GM19467 (cell line): Measurements from ENCODE around the gene LIAS.
A peak's percentile ranks its signal among the peaks of the same experiment; 100 is the strongest.
"Not testable (repeated sequence)": the region's sequence is repeated elsewhere in the genome, so short reads cannot be mapped to it uniquely, and the experiment has no call there.

Experiments
- ATAC-seq: cut with Tn5 transposase; IDR thresholded peaks from one replicate; pipeline ENCODE4 v1.9.1; 2021; ENCODE audit warnings: mild to moderate bottlenecking, moderate library complexity; ENCODE audit not compliant: unreplicated experiment

LIAS gene

DNA sequence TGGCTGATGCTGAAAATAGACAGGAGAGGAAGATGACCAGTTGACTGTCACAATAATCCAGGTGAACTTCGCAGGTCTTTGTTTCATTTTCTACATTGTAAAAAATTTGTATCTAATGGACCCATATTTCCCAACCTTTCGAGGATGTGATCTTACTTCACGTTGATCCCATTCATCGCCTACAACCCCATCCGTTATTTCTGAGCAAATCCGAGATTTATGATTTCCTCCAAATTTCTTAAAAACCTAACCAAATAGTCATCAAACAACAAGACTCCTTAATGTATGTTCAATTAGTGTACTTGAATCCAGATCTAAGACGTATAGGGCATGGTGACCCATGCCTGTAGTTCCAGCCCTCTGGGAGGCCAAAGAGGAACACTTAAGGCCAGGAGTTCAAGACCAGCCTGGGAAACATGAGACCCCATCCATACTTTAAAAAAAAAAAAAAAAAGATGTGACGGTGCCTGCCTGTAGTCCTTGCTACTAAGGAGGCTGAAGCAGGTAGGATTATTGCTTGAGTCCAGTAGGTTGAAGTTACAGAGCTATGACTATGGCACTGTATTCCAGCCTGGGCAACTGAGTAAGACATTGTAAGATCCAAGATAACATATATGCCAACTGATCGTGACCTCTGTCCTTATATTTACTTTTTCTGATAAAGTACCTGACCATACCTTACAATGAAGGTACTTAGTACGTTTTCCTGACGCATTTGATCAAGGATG lies 5.8 kb upstream of the LIAS start:
- ATAC-seq: no peak

DNA sequence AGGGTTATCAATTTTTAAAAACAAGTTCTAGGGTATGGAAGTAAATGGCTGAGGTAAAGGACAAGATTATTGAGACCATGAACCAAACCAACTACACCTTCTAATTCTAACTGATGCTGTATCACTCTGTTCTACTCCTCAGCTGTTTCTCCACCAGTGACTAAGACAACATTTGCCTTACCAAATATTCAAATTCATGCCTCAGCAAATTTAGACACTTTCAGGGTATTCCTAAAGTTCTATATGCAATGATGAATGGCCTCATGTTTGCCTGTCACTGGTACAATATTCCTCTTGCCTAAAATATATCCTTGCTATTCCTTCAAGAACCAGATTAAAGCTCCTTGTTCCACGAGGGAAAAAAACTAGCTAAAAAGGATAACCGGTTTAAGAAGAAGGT lies 5.1 kb upstream of the LIAS start:
- no peak for ATAC-seq

DNA sequence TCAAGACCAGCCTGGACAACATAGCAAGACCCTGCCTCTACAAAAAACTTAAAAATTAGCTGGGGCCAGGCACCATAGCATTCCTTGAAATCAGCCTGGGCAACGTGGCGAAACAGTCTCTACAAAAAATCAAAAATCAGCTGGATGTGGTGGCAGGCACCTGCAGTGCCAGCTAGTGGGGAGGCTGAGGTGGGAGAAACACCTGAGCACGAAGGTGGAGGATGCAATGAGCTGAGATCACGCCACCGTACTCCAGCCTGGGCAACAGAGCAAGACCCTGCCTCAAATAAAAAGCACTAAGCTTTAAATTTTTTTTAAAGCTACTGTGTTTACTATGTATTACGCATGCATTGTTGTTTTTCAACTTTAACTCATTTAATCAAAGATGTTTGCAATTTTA lies 3.4 kb upstream of the LIAS start:
- no peak for ATAC-seq

DNA sequence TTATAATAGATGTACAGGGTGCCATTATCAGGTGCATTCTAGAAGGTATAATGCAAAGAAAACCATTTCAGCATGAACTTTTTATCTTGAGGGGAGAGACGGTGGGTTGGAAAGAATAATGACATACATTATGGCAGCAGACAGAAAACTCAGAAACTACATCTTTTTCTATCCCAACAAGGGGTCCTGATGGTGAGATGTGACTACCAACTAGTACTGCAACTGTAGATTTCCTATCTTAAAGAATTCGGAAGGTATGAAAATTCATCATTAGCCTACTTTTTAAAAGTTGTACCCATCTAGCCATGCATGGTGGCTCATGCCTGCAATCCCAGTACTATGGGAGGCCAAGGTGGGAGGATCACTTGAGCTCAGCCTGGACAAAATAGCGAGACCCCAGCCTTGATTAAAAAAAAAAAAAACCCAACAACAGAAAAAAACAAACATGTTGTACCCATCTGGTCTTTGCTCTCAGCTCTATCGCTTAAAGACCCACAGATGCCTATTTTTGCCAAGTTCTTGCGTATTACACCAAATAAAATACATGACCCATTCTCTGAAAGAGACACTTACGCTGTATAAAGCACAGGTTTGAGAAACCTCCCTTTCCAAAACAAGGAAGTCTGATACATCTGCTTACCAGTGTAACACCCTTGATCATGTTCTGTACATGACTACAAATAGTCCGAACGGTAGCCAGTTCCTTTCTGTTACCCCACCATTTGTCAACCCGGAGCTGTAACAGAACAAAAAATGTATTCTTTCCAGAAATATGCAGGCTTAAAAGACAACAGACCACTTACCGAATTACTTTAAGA lies 1.7 kb upstream of the LIAS start:
- no peak for ATAC-seq

DNA sequence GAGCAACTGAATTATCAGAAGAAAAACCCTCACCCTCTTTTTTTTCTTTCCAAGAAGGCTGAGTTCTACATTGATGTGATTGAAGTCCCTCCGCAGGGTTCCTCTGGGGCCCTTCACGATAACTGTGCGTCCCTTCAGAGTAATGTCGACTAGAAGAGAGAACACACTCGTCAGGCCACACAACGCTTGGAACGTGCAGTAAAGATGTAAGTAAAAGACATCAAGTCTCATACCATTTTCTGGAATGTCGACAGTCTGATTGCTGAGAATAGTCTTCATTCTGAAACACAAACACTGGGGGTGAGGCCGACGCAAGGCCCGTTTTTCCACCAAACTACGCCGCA lies 723 bp upstream of the LIAS start:
- ATAC-seq: not testable (repeated sequence)

DNA sequence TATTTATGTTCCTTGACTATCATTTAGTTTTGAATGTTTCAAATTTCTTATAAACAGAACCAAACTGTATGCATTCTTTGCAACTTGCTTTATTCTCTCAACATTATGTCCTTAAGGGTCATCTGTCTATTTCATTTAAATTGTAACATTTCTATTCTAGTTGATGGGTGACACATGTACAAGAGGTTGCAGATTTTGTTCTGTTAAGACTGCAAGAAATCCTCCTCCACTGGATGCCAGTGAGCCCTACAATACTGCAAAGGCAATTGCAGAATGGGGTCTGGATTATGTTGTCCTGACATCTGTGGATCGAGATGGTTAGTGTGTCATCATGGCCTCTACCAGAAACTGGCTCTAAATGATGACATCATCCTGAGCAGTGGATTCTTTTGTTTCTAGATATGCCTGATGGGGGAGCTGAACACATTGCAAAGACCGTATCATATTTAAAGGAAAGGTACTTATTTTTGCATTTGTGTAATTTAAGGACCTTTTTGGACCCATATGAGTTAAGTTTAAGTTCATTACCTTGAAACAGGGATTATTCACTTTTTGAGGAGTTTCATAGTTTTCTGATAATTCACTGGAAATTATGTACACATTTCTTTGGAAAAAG lies 6.1 kb downstream of the LIAS start:
- ATAC-seq: no peak

DNA sequence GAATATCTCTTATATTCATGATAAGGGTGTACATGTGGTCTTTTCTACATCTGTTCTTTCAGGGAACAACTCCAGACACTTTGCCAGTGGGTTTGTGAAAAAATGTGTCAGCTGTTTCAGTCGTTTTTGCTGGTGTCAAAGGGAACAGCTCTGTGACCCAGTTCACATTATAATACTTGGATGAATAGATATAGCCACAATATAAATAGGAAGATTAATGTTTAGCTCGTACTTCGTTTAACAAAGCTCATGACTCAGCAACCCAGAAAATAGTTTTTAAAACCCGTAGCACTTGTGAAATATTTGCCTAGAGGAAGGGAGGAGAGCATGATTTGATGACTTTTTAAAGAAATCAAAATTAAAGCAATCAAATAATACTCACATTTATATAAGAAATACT lies 7.9 kb downstream of the LIAS start:
- no peak for ATAC-seq

DNA sequence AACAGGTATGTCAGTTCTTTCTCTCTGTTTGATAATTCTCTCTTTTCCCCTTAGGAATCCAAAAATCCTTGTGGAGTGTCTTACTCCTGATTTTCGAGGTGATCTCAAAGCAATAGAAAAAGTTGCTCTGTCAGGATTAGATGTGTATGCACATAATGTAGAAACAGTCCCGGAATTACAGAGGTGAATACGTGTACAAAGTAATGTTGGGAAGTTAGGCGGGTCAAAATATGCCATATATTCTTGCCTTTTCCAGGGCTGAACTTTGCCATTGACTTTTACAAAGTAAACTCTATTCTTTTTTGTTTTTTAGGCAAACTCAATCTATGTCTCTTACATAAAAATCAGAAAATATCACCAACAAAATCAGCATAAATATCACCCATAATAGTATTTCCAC lies 8.6 kb downstream of the LIAS start:
- no peak for ATAC-seq

DNA sequence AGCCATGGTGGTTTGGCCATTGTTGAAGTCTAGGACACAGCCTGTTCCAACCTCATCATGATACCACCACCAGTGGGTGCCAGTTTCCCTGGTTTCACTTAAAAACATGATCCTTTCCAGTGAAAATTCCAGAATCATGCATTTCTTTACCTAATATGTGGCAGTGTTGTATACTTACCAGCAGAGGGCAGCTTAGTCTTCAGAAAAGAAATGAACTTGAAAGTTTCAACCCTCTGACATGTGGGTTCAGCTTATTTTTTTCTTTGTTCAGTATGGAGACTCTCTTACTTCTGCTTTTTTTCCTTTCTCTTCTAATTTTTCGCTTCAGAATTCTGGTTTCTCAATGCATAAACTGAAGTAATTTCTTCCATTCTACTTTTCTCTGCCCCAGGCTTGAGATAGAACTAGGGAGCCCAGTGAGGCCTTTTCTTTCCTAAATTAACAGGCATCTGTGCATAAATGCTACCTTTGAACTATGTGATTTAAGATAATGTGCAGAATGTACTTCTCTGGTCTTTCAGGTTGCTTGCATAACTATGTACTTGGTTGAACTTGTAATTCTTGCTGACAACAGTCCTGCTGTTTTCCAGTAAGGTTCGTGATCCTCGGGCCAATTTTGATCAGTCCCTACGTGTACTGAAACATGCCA lies 10.7 kb downstream of the LIAS start:
- ATAC-seq: peak; percentile 84

DNA sequence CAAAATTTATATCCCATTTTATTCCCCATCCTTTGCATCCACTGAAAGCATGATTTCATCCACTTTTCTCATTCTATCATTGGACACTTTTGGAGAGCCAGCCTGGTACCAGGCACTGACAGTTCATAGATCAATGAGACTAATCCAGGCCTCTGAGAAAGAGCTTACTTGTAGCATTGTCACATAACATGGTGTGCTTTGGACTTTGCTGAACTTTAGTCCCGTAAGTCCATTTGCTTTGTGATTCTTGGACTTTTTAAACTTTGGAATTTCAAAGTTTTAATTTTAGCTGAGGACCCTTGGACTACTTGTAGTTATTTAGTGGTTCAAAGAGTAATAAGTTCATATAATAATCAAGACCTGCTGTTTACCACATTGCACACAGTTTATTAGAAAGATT lies 11.5 kb downstream of the LIAS start:
- no peak for ATAC-seq

DNA sequence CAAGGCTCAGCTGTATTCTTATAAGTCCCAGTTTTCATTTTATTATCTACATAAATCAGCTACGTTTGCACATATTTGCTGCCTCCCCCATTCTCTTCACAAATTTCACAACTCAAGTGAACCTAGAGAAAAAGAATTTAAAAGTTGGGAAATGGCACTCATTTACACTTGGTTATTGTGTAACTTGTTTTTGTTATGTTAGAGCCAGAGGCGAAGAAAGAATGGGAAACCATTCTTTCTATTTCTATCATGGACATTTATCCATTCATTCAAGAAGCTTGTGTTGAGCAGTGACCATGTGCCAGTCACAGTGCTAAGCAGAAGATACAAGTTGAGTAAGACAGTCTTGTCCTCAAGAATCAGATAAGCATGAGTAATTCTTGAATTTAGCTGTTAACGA lies 13.5 kb downstream of the LIAS start:
- no peak for ATAC-seq

DNA sequence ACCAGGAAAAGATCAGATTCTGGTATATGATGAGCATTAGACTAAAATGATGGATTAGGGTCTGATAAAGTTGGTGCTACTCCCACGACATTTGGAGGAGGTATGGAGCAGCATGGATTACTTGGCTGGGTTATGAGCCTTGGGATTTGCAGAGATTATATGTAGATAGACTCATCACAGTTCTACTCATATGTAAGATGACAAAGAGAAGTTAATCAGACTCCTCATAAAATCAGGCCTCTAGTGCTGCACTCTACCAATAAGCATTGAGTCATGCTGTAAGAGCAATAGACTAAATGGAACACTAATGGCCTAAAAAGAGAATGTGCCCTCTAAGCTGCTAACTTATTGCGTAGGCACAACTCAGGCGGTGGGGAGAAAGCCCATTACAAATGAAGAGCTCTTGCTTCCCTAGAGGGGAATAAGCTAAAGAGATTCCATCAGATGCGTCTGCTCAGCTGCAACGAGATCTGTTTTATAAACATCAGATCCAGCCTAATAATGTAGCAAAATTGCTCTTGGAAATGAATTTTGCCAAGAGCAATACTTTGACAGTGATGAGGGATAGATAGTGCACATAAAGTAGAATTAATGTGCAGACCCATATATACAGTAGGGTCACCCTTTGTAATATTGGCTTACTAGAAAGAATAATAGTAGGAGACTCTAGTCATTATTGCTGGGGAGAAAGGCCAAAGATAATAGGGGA lies 17.5 kb downstream of the LIAS start:
- no peak for ATAC-seq

DNA sequence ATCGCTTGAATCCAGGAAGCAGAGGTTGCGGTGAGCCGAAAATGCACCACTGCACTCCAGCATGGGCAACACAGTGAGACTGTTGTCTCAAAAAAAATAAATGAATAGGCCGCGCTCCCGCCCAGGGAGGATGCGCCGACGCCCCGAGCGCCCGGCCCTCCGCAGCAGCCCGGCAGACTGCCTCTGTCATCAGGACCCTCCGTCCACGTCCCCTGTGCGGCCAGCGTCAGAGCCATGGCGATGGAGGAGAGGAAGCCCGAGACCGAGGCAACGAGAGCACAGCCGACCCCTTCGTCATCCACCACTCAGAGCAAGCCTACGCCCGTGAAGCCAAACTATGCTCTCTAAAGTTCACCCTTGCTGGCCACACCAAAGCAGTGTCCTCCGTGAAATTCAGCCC lies 21.4 kb downstream of the LIAS start:
- ATAC-seq: no peak

DNA sequence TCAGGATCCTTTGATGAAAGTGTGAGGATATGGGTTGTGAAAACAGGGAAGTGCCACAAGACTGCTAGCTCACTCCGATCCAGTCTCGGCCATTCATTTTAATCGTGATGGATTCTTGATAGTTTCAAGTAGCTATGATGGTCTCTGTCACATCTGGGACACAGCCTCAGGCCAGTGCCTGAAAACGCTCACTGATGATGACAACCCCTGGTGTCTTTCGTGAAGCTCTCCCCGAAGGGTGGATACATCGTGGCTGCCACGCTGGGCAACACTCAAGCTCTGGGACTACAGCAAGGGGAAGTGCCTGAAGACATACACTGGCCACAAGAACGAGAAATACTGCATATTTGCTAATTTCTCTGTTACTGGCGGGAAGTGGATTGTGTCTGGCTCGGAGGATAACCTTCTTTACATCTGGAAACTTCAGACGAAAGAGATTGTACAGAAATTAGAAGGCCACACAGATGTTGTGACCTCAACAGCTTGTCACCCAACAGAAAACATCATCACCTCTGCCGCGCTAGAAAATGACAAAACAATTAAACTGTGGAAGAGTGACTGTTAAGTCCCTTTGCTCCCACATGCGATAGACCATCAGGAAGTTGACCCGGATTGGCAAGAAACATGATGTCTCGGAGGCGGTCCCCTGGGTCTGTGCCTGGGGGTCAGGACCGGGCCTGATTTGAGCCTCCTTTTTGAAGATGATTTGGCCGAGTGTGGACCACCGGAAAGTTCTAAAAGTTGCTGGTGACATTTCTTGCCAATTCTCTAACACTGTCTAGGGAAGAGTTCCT lies 22.2 kb downstream of the LIAS start:
- no peak for ATAC-seq

DNA sequence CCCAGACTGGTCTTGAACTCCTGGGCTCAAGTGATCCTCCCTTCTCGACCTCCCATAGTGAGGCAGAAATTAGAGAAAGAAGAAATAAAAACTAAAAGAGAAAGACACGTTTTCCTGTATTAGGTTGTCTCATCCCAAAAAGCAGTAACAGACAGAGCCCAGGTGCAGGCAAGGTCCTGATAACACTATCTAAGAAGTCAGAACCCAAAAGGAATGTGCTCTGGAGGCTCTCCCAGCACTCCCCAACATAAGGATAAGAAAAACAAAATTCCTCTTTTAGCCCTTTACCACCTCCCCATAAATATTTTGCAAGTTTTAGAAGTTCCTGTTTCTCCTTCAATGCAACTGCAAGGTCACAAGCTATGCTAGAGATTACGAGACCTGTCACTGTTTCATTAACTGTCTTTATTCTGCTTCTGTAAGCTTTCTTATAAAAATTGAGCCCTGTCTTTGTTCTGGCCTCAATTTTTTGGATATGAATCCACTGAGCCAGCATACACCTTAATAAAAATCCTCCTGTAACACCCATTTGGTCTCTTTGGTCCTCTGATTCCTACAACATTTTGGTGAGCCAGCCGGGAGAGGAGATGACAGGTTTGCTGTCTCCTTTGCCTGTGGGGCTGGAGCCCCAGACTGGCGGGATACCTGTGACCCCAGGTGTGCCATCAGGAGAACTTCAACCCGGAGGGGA lies 25.9 kb downstream of the LIAS start:
- no peak for ATAC-seq

DNA sequence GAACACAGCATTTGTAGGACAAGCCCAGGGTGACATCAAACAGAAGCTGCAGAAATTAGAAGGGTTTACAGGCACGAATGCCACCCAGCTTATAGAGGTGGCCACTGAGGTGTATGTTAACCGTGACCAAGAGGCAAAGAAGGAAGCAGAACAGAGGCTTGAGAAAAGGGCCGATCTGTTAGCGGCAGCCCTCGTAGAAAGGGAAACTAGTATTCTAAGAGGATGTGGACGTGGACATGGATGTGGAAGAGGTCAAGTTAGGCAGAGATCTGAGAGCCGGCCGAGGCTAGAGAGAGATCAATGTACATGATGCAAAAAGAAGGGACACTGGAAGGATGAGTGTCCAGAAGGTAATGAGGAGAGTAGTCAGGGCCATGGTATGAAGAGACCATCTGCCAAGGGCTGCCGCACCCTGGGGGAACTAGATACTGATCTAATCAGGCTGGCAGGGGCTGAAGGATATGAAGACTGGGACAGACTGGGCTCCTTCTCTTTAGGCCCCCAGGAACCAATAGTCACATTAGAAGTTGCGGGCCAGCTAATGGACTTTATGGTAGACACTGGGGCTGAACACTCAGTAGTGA lies 27.5 kb downstream of the LIAS start:
- ATAC-seq: no peak

DNA sequence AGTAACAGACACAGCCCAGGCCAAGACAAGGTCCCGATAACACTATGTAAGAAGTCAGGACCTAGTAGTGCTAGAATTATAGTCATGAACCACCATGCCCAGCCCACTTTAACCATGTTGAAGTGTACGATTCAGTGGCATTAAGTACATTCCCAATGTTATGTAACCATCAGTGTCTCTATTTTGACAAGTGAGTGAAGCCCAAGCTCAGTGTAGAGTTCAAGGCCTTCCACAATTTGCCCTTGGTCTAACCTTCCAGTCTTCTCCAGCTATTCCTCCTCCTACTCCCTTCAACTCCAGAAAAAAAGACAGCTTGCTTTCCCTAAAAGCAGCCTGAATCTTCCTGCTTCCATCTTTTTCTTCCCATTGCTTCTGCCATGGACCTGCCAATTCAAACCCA lies 31.5 kb downstream of the LIAS start:
- ATAC-seq: no peak

DNA sequence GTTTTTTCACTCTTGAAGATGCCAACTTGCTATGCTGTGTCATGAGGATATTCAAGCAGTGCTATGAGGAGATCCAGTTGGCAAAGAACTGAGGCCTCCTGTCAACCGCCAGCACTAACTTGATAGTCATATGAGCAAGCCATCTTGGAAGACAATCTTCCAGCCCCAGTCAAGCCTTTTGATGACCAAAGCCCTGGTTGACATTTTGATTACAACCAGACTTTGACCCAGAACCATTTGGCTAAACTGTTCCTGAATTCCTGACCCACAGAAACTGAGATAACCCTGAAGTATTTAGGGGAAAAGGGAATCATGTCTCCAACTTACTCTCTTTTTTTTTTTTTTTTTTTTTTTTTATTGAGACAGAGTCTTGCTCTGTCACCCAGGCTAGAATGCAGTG lies 35.5 kb downstream of the LIAS start:
- ATAC-seq: no peak

DNA sequence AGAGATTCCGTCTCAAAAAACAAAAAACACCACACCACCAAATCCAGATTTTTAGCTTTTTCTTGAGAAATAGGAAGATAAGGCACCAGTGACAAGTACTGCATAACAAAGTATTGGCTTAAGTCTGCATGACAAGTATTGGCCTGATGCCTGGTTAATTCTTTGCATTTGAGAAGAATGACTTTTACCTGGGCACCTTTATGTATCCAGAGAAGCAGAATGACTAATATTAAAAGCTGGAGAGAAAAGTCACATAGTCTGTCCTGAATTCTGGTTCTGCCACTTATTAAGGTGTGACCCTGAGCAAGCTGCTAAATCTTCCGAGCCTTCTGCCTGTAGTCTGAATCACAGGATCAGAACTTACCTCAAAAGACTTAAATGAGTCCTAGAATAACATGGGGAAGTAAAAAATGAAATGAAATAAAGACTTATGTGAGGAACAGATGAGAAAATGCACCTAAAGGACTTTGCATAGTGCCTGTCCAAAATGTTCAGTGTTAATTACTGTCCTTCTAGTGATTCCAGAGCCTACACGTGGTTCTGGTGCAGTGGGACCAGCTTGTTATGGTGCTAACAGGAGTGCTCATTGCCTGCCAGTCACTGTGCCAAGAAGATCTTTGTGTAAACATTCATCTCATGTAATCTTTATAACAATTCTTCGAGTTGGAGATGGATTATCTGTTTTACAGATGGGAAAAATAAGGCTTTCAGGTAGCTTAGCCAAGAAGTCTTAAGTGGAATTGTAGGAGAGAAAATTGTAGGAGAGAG lies 36.8 kb downstream of the LIAS start:
- ATAC-seq: no peak
